Breast epithelium (tissue), 4 donors: ENCODE results near the gene COL18A1. TPM values are rescaled to one million over a fixed set of nuclear protein-coding genes. Genes with fewer than 3 reads are reported as not detected.

Source experiments
- DNase-seq, 2 donors: peaks; one replicate each; pipeline ENCODE4 v3.0.0-alpha.2; 2019; ENCODE audit warnings: low spot score in 2 of 2
- H3K27ac ChIP-seq, 2 donors: fragments of 200-600 bp; sonication (generic) in 1 of 2; one replicate each; pipeline ENCODE4 v1.5.1; 2016 to 2019; ENCODE audit warnings: mild to moderate bottlenecking in 1 of 2
- H3K27me3 ChIP-seq, 2 donors: fragments of 200-600 bp; sonication (generic) in 1 of 2; one replicate each; pipeline versions ENCODE4 v1.5.1 to v1.6.0; 2017 to 2019; ENCODE audit warnings: control low read depth in 1 of 2, mild to moderate bottlenecking in 1 of 2
- H3K36me3 ChIP-seq: fragments of 200-600 bp; one replicate; pipeline ENCODE4 v1.5.1; 2019
- H3K4me1 ChIP-seq, 2 donors: fragments of 200-600 bp; sonication (generic); one replicate each; pipeline ENCODE4 v1.5.1; 2016 to 2019; ENCODE audit warnings: control low read depth in 1 of 2
- H3K4me3 ChIP-seq, 3 donors: fragments of 200-600 bp; sonication (generic); 1 replicate in 2 of 3; 2 replicates in 1 of 3; pipeline ENCODE4 v1.5.1; 2016 to 2019; ENCODE audit warnings: mild to moderate bottlenecking in 3 of 3, moderate library complexity in 2 of 3
- H3K9me3 ChIP-seq, 2 donors: fragments of 200-600 bp; sonication (generic) in 1 of 2; one replicate each; pipeline ENCODE4 v1.5.1; 2016 to 2019; ENCODE audit warnings: control low read depth in 1 of 2
- CTCF ChIP-seq, 3 donors: fragments of 450-650 bp; IDR thresholded peaks; one replicate each; pipeline ENCODE4 v1.5.1; 2016 to 2017; ENCODE audit warnings: antibody characterized with exemption in 3 of 3, mild to moderate bottlenecking in 3 of 3, moderate library complexity in 3 of 3
- POLR2A ChIP-seq: fragments of 450-650 bp; IDR thresholded peaks from one replicate; pipeline ENCODE4 v1.6.1; 2016; ENCODE audit warnings: antibody characterized with exemption, mild to moderate bottlenecking, moderate library complexity
- POLR2AphosphoS5 ChIP-seq, 3 donors: sonication (generic); formaldehyde crosslinking; IDR thresholded peaks; one replicate each; pipeline ENCODE4 v1.6.1; 2017; ENCODE audit warnings: antibody characterized with exemption in 3 of 3
- intact Hi-C: fragments of 100-400 bp; cut with DNase I; formaldehyde crosslinking; loops from one replicate; pipeline ENCODE4 v1.15.1; 2023; ENCODE audit warnings: low total_unique reads
- total RNA-seq, 3 donors: library from RNA; depleted of rRNA; stranded (reverse); fragments of >200 nt; gene quantifications; one replicate each; pipeline ENCODE4 v1.1.0, GENCODE V29; 2016

COL18A1 gene
- total RNA-seq, 3 donors from 2014 or later, result 48.3 to 62.9 (median 55.8) TPM

- Histone ChIP-seq H3K4me3 (no peak overlapping the region), H3K27me3 (no peaks in the 10 kb centered on the region), H3K27ac (no peak overlapping the region), H3K9me3 (no peaks in the 10 kb centered on the region), H3K4me1 (no peaks in the 10 kb centered on the region), H3K36me3 (no peaks in the 10 kb centered on the region)
- TF ChIP-seq CTCF (IDR thresholded peaks at IDR 0.05), result no peak
- no peak for TF ChIP-seq POLR2AphosphoS5 (IDR thresholded peaks at IDR 0.05)
- no peak for TF ChIP-seq POLR2A
- DNase-seq, result peak in 1 of 2 donors; percentile 55
- intact Hi-C loops, result no loop called here
Measured at GRCh38 chr21:45534636-45535331, 129.8 kb downstream of the COL18A1 start.

GRCh38 chr21:45535341-45536081, 130.5 kb downstream of the COL18A1 start:
- Histone ChIP-seq H3K4me1 (no peaks in the 10 kb centered on the region), H3K27ac (no peak overlapping the region), H3K27me3 (no peaks in the 10 kb centered on the region), H3K36me3 (no peaks in the 10 kb centered on the region), H3K9me3 (no peaks in the 10 kb centered on the region), H3K4me3 (no peak overlapping the region)
- TF ChIP-seq POLR2AphosphoS5 (IDR thresholded peaks at IDR 0.05), result no peak
- TF ChIP-seq POLR2A, result no peak
- no peak for TF ChIP-seq CTCF (IDR thresholded peaks at IDR 0.05)
- intact Hi-C loops, result no loop called here
- DNase-seq, result no peak

- Histone ChIP-seq H3K4me3 (no peak overlapping the region), H3K9me3 (no peaks in the 10 kb centered on the region), H3K27ac (no peak overlapping the region), H3K27me3 (no peaks in the 10 kb centered on the region), H3K36me3 (no peaks in the 10 kb centered on the region), H3K4me1 (peaks cover 0 to 3% of the 10 kb centered on the region in 2 donors)
- TF ChIP-seq POLR2A (no peak), CTCF (IDR thresholded peaks at IDR 0.05) (no peak), POLR2AphosphoS5 (IDR thresholded peaks at IDR 0.05) (no peak)
- intact Hi-C loops, result no loop called here
- DNase-seq, result peak in 1 of 2 donors; percentile 35
Measured at GRCh38 chr21:45536301-45537081, 131.5 kb downstream of the COL18A1 start.

GRCh38 chr21:45537111-45537745, 132.3 kb downstream of the COL18A1 start:
- Histone ChIP-seq H3K27me3 (no peaks in the 10 kb centered on the region), H3K4me1 (peaks cover 0 to 4% of the 10 kb centered on the region in 2 donors), H3K4me3 (no peak overlapping the region), H3K36me3 (no peaks in the 10 kb centered on the region), H3K27ac (no peak overlapping the region), H3K9me3 (no peaks in the 10 kb centered on the region)
- peak in 1 of 2 donors; percentile 48 for DNase-seq
- TF ChIP-seq POLR2AphosphoS5 (IDR thresholded peaks at IDR 0.05) (no peak), CTCF (IDR thresholded peaks at IDR 0.05) (no peak), POLR2A (no peak)
- intact Hi-C loops, result no loop called here
